Activated T-helper 2 cell treated with anti-CD3 and anti-CD28 coated beads, Interferon-gamma antibody, Interleukin-2, Interleukin-4, amounts not matched to agents 10 μg/mL and 5 μg/mL and 100 μg/mL, durations not matched to agents 14 hours and 24 hours and 36 hours (primary cell): ENCODE results near the gene NRG3. TPM values are rescaled to one million over a fixed set of nuclear protein-coding genes. Genes with fewer than 3 reads are reported as not detected.
"Not testable (repeated sequence)": the region's sequence is repeated elsewhere in the genome, so short reads cannot be mapped to it uniquely, and the experiment has no call there.

Source experiments
- DNase-seq: peaks from one replicate; pipeline ENCODE4 v3.0.0; 2021; ENCODE audit warnings: low spot score
- H3K27ac Mint-ChIP-seq: one replicate; pipeline ENCODE4 v1.8.0; 2021; ENCODE audit warnings: mixed read lengths
- H3K27me3 Mint-ChIP-seq: one replicate; pipeline ENCODE4 v1.8.0; 2021; ENCODE audit warnings: low read depth, mixed read lengths
- H3K36me3 Mint-ChIP-seq: one replicate; pipeline ENCODE4 v1.8.0; 2021; ENCODE audit warnings: low read depth, mixed read lengths
- H3K4me1 Mint-ChIP-seq: one replicate; pipeline ENCODE4 v1.8.0; 2021; ENCODE audit warnings: low read depth, mixed read lengths
- H3K4me3 Mint-ChIP-seq: one replicate; pipeline ENCODE4 v1.8.0; 2021; ENCODE audit warnings: low read depth, mild to moderate bottlenecking, moderate library complexity, mixed read lengths
- H3K9me3 Mint-ChIP-seq: one replicate; pipeline ENCODE4 v1.8.0; 2021; ENCODE audit warnings: mixed read lengths
- intact Hi-C: fragments of 100-400 bp; cut with micrococcal nuclease; formaldehyde crosslinking; loops from one replicate; pipeline ENCODE4 v1.15.1; 2023
- total RNA-seq: library from RNA; stranded (reverse); gene quantifications from 2 replicates; pipeline ENCODE4 v1.2.3, GENCODE V29; 2022

The NRG3 gene
- total RNA-seq, 1 donor from 2014 or later: not detected

- no peak for DNase-seq
- Mint-ChIP-seq H3K9me3 (peaks cover 9% of the 10 kb centered on the region), H3K36me3 (no peaks in the 10 kb centered on the region), H3K4me3 (no peak overlapping the region), H3K4me1 (no peaks in the 10 kb centered on the region), H3K27me3 (no peaks in the 10 kb centered on the region), H3K27ac (no peak overlapping the region)
- intact Hi-C loops: no loop called here
Observed at GRCh38 chr10:82660205-82660604, 785.2 kb downstream of the NRG3 start.

GRCh38 chr10:82660986-82661385, 786.0 kb downstream of the NRG3 start:
- intact Hi-C loops: no loop called here
- Mint-ChIP-seq H3K9me3 (peaks cover 9% of the 10 kb centered on the region), H3K36me3 (no peaks in the 10 kb centered on the region), H3K27ac (no peak overlapping the region), H3K27me3 (no peaks in the 10 kb centered on the region), H3K4me1 (no peaks in the 10 kb centered on the region), H3K4me3 (no peak overlapping the region)
- DNase-seq: no peak

- Mint-ChIP-seq H3K4me3 (no peak overlapping the region), H3K36me3 (no peaks in the 10 kb centered on the region), H3K27ac (no peak overlapping the region), H3K4me1 (no peaks in the 10 kb centered on the region), H3K9me3 (peaks cover 9% of the 10 kb centered on the region), H3K27me3 (no peaks in the 10 kb centered on the region)
- intact Hi-C loops: no loop called here
- DNase-seq: no peak
Observed at GRCh38 chr10:82661701-82662100, 786.7 kb downstream of the NRG3 start.

- H3K36me3 Mint-ChIP-seq: no peaks in the 10 kb centered on the region
- H3K27me3 Mint-ChIP-seq: no peaks in the 10 kb centered on the region
- H3K4me1 Mint-ChIP-seq: no peaks in the 10 kb centered on the region
- no peak overlapping the region for H3K4me3 Mint-ChIP-seq
- H3K9me3 Mint-ChIP-seq: peaks cover 15% of the 10 kb centered on the region
- no peak overlapping the region for H3K27ac Mint-ChIP-seq
- DNase-seq: no peak
- intact Hi-C loops: no loop called here
Observed at GRCh38 chr10:82668221-82668895, 793.4 kb downstream of the NRG3 start.

GRCh38 chr10:82674036-82674435, 799.0 kb downstream of the NRG3 start:
- no peaks in the 10 kb centered on the region for H3K4me1 Mint-ChIP-seq

GRCh38 chr10:82677932-82678331, 802.9 kb downstream of the NRG3 start:
- DNase-seq, H3K27ac Mint-ChIP-seq, intact Hi-C loops, H3K36me3 Mint-ChIP-seq, H3K27me3 Mint-ChIP-seq, H3K4me3 Mint-ChIP-seq, H3K4me1 Mint-ChIP-seq: not testable (repeated sequence)
- H3K9me3 Mint-ChIP-seq: peaks cover 33% of the 10 kb centered on the region

More at GRCh38 chr10:82674036-82674435, 799.0 kb downstream of the NRG3 start:
- Mint-ChIP-seq H3K27me3 (no peaks in the 10 kb centered on the region), H3K4me3 (no peak overlapping the region), H3K9me3 (peaks cover 41% of the 10 kb centered on the region), H3K27ac (no peak overlapping the region), H3K36me3 (no peaks in the 10 kb centered on the region)
- no peak for DNase-seq
- intact Hi-C loops: no loop called here

- H3K4me3 Mint-ChIP-seq, DNase-seq, H3K4me1 Mint-ChIP-seq, H3K36me3 Mint-ChIP-seq, H3K27me3 Mint-ChIP-seq, intact Hi-C loops, H3K27ac Mint-ChIP-seq: not testable (repeated sequence)
- H3K9me3 Mint-ChIP-seq: peaks cover 30% of the 10 kb centered on the region
Observed at GRCh38 chr10:82678451-82678850, 803.5 kb downstream of the NRG3 start.

- Mint-ChIP-seq H3K4me3 (no peak overlapping the region), H3K36me3 (no peaks in the 10 kb centered on the region), H3K4me1 (no peaks in the 10 kb centered on the region), H3K9me3 (peaks cover 18% of the 10 kb centered on the region), H3K27ac (no peak overlapping the region), H3K27me3 (no peaks in the 10 kb centered on the region)
- intact Hi-C loops: no loop called here
- no peak for DNase-seq
Observed at GRCh38 chr10:82680608-82681007, 805.6 kb downstream of the NRG3 start.

GRCh38 chr10:82683945-82684344, 809.0 kb downstream of the NRG3 start:
- Mint-ChIP-seq H3K4me1 (no peaks in the 10 kb centered on the region), H3K9me3 (peaks cover 14% of the 10 kb centered on the region), H3K4me3 (no peak overlapping the region), H3K27me3 (no peaks in the 10 kb centered on the region), H3K27ac (no peak overlapping the region), H3K36me3 (no peaks in the 10 kb centered on the region)
- DNase-seq: no peak
- intact Hi-C loops: no loop called here

GRCh38 chr10:82685087-82685486, 810.1 kb downstream of the NRG3 start:
- Mint-ChIP-seq H3K27me3 (no peaks in the 10 kb centered on the region), H3K9me3 (peaks cover 12% of the 10 kb centered on the region), H3K4me3 (no peak overlapping the region), H3K36me3 (no peaks in the 10 kb centered on the region), H3K4me1 (no peaks in the 10 kb centered on the region), H3K27ac (no peak overlapping the region)
- intact Hi-C loops: no loop called here
- DNase-seq: no peak

GRCh38 chr10:82691211-82691610, 816.2 kb downstream of the NRG3 start:
- no peaks in the 10 kb centered on the region for H3K27me3 Mint-ChIP-seq
- no peak overlapping the region for H3K27ac Mint-ChIP-seq
- intact Hi-C loops: no loop called here
- no peak for DNase-seq
- no peaks in the 10 kb centered on the region for H3K4me1 Mint-ChIP-seq
- H3K9me3 Mint-ChIP-seq: peaks cover 32% of the 10 kb centered on the region
- H3K36me3 Mint-ChIP-seq: no peaks in the 10 kb centered on the region
- H3K4me3 Mint-ChIP-seq: no peak overlapping the region

GRCh38 chr10:82692458-82692857, 817.5 kb downstream of the NRG3 start:
- Mint-ChIP-seq H3K9me3 (peaks cover 32% of the 10 kb centered on the region), H3K4me3 (no peak overlapping the region), H3K4me1 (no peaks in the 10 kb centered on the region), H3K27me3 (no peaks in the 10 kb centered on the region), H3K27ac (no peak overlapping the region), H3K36me3 (no peaks in the 10 kb centered on the region)
- DNase-seq: no peak
- intact Hi-C loops: no loop called here

GRCh38 chr10:82721831-82722230, 846.8 kb downstream of the NRG3 start:
- Mint-ChIP-seq H3K4me1 (no peaks in the 10 kb centered on the region), H3K9me3 (peaks cover 37% of the 10 kb centered on the region), H3K4me3 (no peak overlapping the region), H3K36me3 (no peaks in the 10 kb centered on the region), H3K27me3 (no peaks in the 10 kb centered on the region), H3K27ac (no peak overlapping the region)
- intact Hi-C loops: no loop called here
- no peak for DNase-seq

GRCh38 chr10:82722273-82722672, 847.3 kb downstream of the NRG3 start:
- Mint-ChIP-seq H3K4me1 (no peaks in the 10 kb centered on the region), H3K27me3 (no peaks in the 10 kb centered on the region), H3K36me3 (no peaks in the 10 kb centered on the region), H3K27ac (no peak overlapping the region), H3K9me3 (peaks cover 39% of the 10 kb centered on the region), H3K4me3 (no peak overlapping the region)
- intact Hi-C loops: no loop called here
- no peak for DNase-seq
